GM21381 (cell line): ENCODE measurements around the gene COCH.
"Not testable (repeated sequence)": the region's sequence is repeated elsewhere in the genome, so short reads cannot be mapped to it uniquely, and the experiment has no call there.

ENCODE experiments used
- ATAC-seq: cut with Tn5 transposase; IDR thresholded peaks from one replicate; pipeline ENCODE4 v1.9.1; 2021; ENCODE audit warnings: mild to moderate bottlenecking, moderate library complexity; ENCODE audit not compliant: unreplicated experiment

Gene COCH

DNA sequence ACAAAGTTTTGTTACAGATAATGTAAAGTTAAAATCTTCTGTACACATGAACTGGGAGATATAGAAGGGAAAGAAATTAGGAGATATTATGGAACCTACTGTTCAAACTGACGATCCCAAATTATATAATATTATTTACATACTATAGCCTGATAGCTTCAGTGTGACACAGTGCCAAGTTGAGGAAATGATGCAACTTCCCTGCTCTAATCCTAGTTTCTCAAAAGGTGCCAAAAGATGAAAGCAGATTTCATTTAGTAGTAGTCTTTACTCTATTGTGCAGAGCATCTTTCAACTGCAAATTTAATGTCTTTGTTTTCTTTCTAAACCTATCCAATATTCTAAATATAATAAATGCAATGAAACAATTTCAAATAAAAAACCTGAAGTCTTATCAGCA, 46.9 kb downstream of the COCH start:
- ATAC-seq = no peak

DNA sequence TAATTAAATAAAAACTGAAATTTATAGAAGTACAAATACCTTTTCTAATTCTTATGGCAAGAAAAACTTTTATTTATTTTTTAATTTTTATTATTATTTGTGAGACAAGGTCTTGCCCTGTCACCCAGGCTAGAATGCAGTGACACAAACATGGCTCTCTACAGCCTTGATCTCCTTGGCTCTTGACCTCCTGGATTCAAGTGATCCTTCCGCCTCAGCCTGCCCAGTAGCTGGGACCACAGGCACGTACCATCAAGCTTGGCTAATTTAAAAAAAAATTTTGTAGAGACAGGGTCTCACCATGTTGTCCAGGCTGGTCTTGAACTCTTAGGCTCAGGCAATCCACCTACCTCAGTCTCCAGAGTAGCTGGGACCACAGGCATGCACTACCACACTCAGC, 47.4 kb downstream of the COCH start:
- no peak for ATAC-seq

DNA sequence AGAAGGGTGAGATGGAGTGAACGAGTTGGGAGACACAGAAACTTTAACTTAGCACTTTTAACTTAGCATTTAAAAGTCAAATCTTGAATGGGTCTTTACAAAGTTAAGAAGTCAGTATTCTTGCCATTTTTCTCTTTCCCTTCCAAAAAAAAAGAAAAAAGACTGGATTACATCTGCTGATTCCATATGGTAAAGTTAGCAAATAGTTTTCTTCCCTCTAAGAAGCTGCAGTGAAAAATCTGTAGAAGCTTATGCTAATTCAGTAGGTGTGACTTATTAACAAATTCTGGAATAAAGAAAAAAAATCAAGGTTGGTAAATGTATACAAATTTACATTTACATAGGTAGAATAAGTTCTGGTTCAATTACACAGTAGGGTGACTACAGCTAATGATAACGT, 50.9 kb downstream of the COCH start:
- no peak for ATAC-seq

GRCh38 chr14:30928462-30928861, 54.1 kb downstream of the COCH start:
- ATAC-seq = no peak

DNA sequence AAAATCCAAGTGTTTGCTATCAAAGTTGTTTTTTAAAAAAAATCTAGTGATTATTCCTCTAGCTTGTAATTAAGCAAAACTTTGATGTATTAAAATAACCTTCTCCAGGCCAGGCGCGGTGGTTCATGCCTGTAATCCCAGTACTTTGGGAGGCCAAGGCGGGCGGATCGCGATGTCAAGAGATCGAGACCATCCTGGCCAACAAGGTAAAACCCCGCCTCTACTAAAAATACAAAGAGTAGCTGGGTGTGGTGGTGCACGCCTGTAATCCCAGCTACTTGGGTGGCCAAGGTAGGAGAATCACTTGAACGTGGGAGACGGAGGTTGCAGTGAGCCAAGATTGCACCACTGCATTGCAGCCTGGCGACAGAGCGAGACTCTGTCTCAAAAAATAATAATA, 59.6 kb downstream of the COCH start:
- not testable (repeated sequence) for ATAC-seq

DNA sequence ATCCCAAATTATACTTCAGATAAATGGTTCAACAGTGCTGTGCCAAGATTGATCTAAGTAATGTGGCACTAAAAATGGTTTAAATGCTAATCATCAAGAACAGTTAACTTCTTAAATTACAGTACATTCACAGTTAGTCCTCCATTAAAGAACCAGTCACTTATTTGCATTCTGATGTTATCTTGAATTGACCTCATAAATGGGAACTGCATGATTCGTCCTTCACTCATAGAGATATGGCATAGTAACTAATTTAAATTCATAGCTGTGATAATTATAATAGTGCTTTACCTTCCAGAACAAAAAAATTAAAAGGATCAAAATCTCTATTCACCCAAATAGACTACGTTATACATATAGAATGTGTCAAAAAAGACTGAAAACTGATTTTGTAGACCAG, 61.1 kb downstream of the COCH start:
- ATAC-seq = no peak

GRCh38 chr14:30938617-30939016, 64.3 kb downstream of the COCH start:
- ATAC-seq = no peak
